ENCODE results near the gene RASGRP2. TPM values are rescaled to one million over a fixed set of nuclear protein-coding genes. Genes with fewer than 3 reads are reported as not detected.

Gene RASGRP2
- total RNA-seq, 2 experiments from 2014 or later, result 7.5 to 8.2 TPM

DNA sequence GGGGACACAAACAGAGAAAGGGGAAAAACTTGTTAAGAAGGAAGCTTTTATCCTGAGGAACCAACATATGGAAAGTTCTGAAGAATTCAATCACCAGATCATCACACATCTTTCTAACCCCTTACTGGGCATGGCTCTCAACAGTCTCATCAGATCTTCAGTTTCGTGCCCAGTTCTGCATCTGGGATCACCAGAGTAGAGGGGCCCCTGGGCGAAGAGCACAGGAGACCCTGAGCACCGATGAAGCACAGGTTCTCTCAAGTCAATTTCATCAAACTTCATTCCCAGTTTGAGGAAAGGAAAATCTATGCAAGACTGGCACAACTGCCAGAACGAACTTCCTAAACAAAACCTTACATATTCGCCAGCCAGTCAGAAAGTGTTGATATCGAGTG, 24.4 kb upstream of the RASGRP2 start:
- peak overlapping the region; percentile 85 for H3K27ac Mint-ChIP-seq
- peaks cover 87% of the 10 kb centered on the region for H3K4me1 Mint-ChIP-seq (ENCODE audit: low read depth)
- H3K4me3 Mint-ChIP-seq, result no peak overlapping the region
- intact Hi-C loops (cut with micrococcal nuclease), result no loop called here
- ChIA-PET POLR2A (interaction anchor here (2.1 kb wide), 1 partner anchor 11 kb away, joined by 8 read pairs; the partner anchor contains the start of gene SF1), CTCF (interaction anchor here (0.6 to 2.4 kb wide), 13 partner anchors 8 to 458 kb away, joined by 3 to 13 read pairs (median 5); partner anchors contain the start of genes ARL2 and RASGRP2)
- peaks cover 86% of the 10 kb centered on the region for H3K36me3 Mint-ChIP-seq
- no peaks in the 10 kb centered on the region for H3K9me3 Mint-ChIP-seq
- no peaks in the 10 kb centered on the region for H3K27me3 Mint-ChIP-seq
- no peak for DNase-seq

DNA sequence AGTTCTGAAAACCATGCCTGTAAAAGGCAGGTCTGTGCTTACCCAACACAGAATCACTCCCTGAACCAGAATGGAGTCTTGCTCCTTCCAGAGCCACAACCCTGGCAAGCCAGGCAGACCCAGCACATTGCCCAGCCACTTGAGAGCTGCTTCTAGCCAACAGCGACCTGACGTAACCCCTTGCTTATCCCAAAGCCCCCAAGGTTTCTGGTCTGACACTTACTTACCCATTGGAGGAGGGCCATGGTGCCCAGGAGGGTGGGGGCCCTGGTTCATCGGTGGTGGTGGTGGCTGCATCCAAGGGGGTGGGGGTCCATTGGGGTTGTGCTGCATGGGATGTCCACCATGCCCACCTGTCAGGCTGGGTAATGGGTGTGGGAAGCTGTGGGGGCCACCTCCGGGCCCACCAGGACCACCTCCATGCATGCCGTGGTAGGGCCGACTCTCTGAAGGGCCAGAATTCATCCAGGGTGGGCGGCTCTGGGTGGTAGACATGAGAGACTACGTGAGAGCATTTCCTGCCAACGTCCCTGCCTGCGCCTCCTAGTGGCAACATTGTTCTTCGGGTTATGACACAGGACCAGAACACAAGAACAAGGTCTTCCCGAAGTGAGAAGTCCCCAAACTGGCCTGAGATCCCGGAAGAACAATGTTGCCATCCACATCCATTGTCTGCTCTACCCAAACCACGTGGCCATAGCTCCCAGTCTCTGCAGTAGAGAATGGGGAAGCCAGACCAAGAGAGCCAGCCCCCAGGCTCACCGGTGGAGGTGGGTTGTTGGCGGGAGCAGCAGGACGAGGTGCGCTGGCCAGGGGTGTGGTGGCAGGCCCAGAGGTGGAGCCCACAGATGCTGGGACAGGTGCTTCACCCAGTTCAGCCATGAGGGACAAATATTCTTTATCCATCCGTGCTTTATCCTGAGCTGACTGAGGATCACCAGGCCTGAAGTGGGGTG, 23.7 kb upstream of the RASGRP2 start:
- H3K9me3 Mint-ChIP-seq, result no peaks in the 10 kb centered on the region
- H3K27me3 Mint-ChIP-seq, result no peaks in the 10 kb centered on the region
- peaks cover 86% of the 10 kb centered on the region for H3K36me3 Mint-ChIP-seq
- ChIA-PET POLR2A (interaction anchor here (2.1 kb wide), 1 partner anchor 11 kb away, joined by 8 read pairs; the partner anchor contains the start of gene SF1), CTCF (interaction anchor here (0.6 to 2.4 kb wide), 13 partner anchors 9 to 458 kb away, joined by 3 to 13 read pairs (median 5); partner anchors contain the start of genes ARL2 and RASGRP2)
- peaks cover 87% of the 10 kb centered on the region for H3K4me1 Mint-ChIP-seq (ENCODE audit: low read depth)
- no peak overlapping the region for H3K4me3 Mint-ChIP-seq
- intact Hi-C loops (cut with micrococcal nuclease), result no loop called here
- H3K27ac Mint-ChIP-seq, result peak overlapping the region; percentile 85
- peak; percentile 83 for DNase-seq

DNA sequence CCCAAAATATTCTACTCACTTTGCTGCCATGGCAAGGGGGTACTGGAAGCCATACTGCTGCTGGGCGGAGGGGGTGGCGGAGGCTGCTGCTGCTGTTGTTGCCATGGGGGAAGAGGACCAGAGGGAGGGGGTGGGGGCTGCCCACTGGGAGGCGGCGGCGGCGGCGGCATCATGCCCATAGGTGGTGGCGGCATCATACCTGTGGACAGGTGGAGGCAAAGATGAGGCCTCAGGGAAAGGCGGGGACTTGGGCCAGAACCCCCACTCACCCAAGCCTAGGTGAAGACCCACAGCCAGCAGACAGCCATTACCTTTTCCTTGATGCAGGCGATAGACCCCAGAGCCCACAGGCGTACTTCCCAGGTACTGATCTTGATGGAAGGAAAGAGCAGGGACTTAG, 22.9 kb upstream of the RASGRP2 start:
- intact Hi-C loops (cut with micrococcal nuclease), result no loop called here
- no peak for DNase-seq
- ChIA-PET CTCF (interaction anchor here (1.6 to 2.4 kb wide), 4 partner anchors 10 to 78 kb away, joined by 4 to 13 read pairs (median 8); no protein-coding TSS in a partner anchor), POLR2A (interaction anchor here (0.9 kb wide), 1 partner anchor 8 kb away, joined by 5 read pairs; no protein-coding TSS in a partner anchor)
- H3K27ac Mint-ChIP-seq, result peak overlapping the region; percentile 54
- peaks cover 84% of the 10 kb centered on the region for H3K36me3 Mint-ChIP-seq
- H3K4me3 Mint-ChIP-seq, result no peak overlapping the region
- peaks cover 86% of the 10 kb centered on the region for H3K4me1 Mint-ChIP-seq (ENCODE audit: low read depth)
- no peaks in the 10 kb centered on the region for H3K9me3 Mint-ChIP-seq
- H3K27me3 Mint-ChIP-seq, result no peaks in the 10 kb centered on the region

DNA sequence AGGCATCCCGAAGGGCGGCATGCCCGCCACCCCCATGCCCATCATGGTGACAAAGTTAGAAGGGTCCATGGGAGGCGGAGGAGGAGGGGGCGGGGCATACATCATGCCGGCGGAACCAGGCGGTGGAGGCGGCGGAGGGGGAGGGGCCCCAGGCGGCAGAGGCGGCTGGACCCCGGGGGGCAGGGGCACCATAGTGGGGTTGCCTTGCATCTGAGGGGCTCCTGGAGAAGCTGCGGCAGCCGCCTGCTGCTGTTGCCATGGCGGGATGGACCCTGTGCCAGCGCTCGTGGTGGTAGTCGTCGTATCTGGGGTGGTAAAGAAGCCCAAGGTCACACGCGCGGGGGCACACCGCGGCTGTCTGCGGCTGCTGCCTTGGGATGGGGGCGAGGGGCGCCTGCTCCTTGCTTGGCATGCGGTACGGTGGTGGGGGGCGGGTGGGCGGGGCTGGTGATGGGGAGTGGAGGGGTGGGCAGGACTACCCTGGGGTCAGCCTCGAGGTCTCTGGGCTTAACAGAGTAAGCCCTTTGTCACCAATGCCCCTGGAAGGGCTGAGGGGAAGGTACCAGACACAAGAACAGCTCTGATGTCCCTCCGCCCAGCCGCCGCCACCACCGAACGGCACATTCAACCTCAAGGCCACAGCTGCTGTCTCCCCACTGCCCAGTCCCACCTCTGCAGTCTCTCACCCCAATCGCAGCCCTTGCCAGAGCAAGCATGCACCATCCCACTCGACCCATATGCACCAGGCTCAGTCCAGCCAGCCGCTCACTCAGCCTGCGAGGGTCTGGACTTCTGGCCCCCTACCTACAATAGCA, 22.1 kb upstream of the RASGRP2 start:
- Mint-ChIP-seq H3K9me3 (no peaks in the 10 kb centered on the region), H3K27me3 (no peaks in the 10 kb centered on the region), H3K4me3 (no peak overlapping the region), H3K27ac (peak overlapping the region; percentile 51), H3K36me3 (peaks cover 77% of the 10 kb centered on the region), H3K4me1 (ENCODE audit: low read depth) (peaks cover 82% of the 10 kb centered on the region)
- POLR2A ChIA-PET, result interaction anchor here (0.9 kb wide), 1 partner anchor 9 kb away, joined by 5 read pairs; no protein-coding TSS in a partner anchor
- intact Hi-C loops (cut with micrococcal nuclease), result no loop called here
- no peak for DNase-seq
- CTCF ChIA-PET, result interaction anchor here (1.0 kb wide), 2 partner anchors 10 to 23 kb away, joined by 3 to 5 read pairs; no protein-coding TSS in a partner anchor

DNA sequence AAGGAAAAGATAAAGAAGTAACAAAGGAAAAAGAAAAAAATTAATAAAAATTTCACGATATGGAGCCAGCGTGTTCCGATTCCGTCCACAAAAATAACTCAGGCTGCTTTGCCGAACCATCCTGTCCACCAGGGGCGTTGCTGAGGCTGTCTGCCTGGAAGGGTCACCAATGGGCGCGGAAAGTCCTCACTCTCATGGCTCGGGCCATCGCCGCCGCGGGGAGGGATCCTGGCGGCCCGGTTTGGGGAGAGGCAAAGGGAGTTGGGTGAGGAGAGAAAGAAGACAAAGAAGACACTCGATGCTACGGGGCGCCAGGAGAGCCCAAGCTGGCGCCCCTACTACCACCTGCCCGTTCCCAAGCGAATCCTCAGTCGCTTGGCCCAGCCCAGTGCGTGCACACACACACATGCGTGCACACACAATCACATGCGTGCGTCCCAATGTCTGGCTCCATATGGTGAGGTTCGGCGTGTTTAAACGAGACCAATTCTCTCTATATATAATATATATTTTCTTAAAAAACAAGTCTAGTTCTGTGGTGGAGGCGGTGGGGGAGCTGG, 21.4 kb upstream of the RASGRP2 start:
- Mint-ChIP-seq H3K9me3 (no peaks in the 10 kb centered on the region), H3K4me3 (no peak overlapping the region), H3K27ac (peak overlapping the region; percentile 80), H3K36me3 (peaks cover 72% of the 10 kb centered on the region), H3K4me1 (ENCODE audit: low read depth) (peaks cover 86% of the 10 kb centered on the region), H3K27me3 (no peaks in the 10 kb centered on the region)
- DNase-seq, result no peak
- POLR2A ChIA-PET, result interaction anchor here (2.1 kb wide), 1 partner anchor 21 kb away, joined by 6 read pairs; the partner anchor contains the start of gene RASGRP2
- intact Hi-C loops (cut with micrococcal nuclease), result no loop called here
- CTCF ChIA-PET, result interaction anchor here (1.0 to 2.4 kb wide), 3 partner anchors 11 to 22 kb away, joined by 3 to 7 read pairs (median 5); no protein-coding TSS in a partner anchor

DNA sequence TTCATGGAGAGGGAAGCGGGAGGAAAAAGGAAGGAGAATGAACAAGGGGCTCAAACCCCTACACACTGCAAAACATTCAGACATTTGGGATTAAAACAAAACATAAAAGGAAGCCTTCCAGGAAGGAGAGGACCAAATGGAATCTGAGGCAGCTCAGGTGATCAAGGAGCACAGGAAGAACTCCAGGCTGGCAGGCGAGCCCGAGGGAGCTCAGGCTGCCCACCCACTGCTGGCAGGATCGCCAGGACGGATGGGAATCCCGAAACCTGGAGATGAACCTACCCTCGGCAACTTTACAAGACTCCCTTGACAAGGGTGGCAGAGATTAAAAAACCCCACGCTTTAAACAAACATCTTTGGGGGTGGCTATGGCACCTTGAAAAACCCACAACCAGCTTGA, 20.8 kb upstream of the RASGRP2 start:
- peak overlapping the region; percentile 4 for H3K4me3 Mint-ChIP-seq
- ChIA-PET POLR2A (interaction anchor here (1.2 to 2.4 kb wide), 4 partner anchors 8 to 21 kb away, joined by 3 to 9 read pairs (median 6); partner anchors contain the start of gene RASGRP2), CTCF (interaction anchor here (0.9 to 2.4 kb wide), 3 partner anchors 12 to 76 kb away, joined by 4 to 15 read pairs (median 7); partner anchors contain the start of gene RASGRP2)
- peaks cover 67% of the 10 kb centered on the region for H3K36me3 Mint-ChIP-seq
- intact Hi-C loops (cut with micrococcal nuclease), result no loop called here
- peak overlapping the region; percentile 80 for H3K27ac Mint-ChIP-seq
- H3K9me3 Mint-ChIP-seq, result no peaks in the 10 kb centered on the region
- peaks cover 83% of the 10 kb centered on the region for H3K4me1 Mint-ChIP-seq (ENCODE audit: low read depth)
- H3K27me3 Mint-ChIP-seq, result no peaks in the 10 kb centered on the region
- DNase-seq, result no peak

DNA sequence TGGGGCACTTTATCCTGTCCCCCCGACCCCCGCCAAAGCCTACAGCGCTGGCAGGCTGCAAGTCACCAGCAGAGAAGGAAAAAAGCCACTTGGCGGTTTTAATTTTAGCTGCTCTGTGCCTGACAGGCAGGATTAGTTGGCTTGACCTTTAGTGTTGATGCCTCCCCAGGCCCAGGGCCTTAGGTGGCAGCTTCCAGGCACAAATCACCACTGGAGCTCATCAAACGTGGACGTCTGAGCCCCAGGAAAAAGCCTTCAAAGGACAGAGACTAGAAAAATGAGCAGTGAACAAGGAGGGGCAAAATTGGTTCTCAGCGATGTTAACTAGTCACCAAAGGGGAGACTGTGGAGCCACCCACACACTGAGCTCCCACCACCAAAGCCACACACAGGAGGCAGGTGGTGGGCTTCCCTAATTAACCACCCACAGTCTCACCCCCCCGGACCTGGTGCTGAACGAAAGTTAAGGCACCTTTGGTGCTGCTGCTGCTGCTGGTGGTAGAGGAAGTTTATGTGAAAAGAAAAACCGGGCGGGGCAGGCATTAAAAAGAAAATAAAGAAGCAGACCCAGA, 20.2 kb upstream of the RASGRP2 start:
- peak; percentile 50 for DNase-seq
- H3K27me3 Mint-ChIP-seq, result no peaks in the 10 kb centered on the region
- no peak overlapping the region for H3K4me3 Mint-ChIP-seq
- ChIA-PET POLR2A (interaction anchor here (1.2 to 2.4 kb wide), 6 partner anchors 9 to 20 kb away, joined by 3 to 9 read pairs (median 4); partner anchors contain the start of gene RASGRP2), CTCF (interaction anchor here (0.7 to 2.4 kb wide), 6 partner anchors 11 to 76 kb away, joined by 3 to 15 read pairs (median 4); partner anchors contain the start of gene RASGRP2)
- peaks cover 61% of the 10 kb centered on the region for H3K36me3 Mint-ChIP-seq
- H3K27ac Mint-ChIP-seq, result peak overlapping the region; percentile 80
- H3K4me1 Mint-ChIP-seq (ENCODE audit: low read depth), result peaks cover 77% of the 10 kb centered on the region
- intact Hi-C loops (cut with micrococcal nuclease), result no loop called here
- H3K9me3 Mint-ChIP-seq, result no peaks in the 10 kb centered on the region

DNA sequence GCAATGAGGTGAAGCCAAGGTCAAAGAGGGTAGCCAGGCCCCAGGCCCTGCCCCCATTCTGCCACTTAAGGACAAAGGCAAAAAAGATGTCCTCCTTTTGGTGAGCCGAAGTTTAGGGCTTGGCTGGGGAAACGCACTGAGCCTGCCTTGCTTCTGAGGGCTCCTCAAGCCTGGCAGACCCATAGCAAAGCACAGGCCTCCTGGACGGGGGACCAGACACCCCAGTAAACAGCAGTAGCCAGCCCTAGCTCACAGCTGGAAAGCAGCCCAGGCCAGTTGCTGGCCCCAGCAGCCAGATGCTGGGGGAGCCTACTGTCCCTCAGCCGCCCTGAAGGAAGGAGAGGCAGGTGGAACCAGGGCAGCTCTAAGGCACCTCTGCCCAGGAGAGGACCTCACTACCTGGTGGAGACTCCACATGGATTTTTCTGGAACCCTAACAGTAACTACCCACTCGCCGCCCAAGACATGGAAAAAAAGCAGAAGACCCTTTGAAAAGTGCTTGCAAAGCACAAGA, 19.6 kb upstream of the RASGRP2 start:
- Mint-ChIP-seq H3K9me3 (no peaks in the 10 kb centered on the region), H3K36me3 (peaks cover 56% of the 10 kb centered on the region), H3K4me1 (ENCODE audit: low read depth) (peaks cover 71% of the 10 kb centered on the region), H3K4me3 (no peak overlapping the region), H3K27ac (peak overlapping the region; percentile 80), H3K27me3 (no peaks in the 10 kb centered on the region)
- ChIA-PET CTCF (interaction anchor here (0.7 to 2.4 kb wide), 5 partner anchors 11 to 75 kb away, joined by 3 to 15 read pairs (median 3); partner anchors contain the start of gene RASGRP2), POLR2A (interaction anchor here (0.8 to 2.4 kb wide), 8 partner anchors 9 to 333 kb away, joined by 3 to 9 read pairs (median 3); partner anchors contain the start of gene RASGRP2)
- no peak for DNase-seq
- intact Hi-C loops (cut with micrococcal nuclease), result loop anchor here (2.0 kb wide), 1 partner anchor 19 kb away; the partner anchor contains the start of gene RASGRP2

DNA sequence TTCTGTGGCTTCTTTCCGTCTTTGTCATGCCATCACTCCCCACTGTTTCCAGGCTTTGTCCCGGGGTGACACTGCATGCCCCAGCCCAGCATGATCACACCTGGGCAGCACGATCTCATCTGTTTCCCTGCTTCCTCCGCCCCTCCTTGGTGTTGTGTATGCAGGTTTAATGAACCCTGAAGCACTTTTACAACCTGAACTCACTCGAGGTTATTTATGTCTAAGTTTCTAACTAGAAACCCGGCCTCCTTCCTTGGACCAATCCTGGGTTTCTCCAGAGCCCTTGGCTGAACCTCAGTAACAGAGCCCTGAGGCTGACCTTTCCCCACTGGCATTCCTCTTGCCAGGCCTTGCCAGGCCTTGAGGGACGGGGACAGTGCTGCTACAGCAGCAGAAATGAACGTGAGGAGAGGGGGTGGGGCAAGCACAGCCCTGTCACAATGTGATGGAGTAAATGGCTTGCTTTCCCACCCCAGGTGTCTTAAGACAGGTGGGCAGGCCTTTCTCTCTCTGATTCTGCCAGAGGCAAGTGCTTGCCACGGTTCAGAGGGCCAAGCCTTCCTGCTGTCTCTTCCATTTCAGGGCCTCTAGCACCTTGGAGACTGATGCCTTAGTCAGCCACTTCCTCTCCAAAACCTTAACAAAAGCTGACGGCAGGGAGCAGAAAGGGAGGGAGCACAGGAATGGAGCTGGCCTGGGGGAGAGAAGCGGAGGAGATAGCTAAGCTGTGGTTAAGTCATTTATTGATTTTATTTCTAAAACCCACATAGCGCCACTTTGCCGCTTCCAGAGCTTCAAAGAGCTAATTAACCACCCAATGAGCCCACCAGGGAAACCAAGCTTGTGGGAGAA, 19.0 kb upstream of the RASGRP2 start:
- H3K36me3 Mint-ChIP-seq, result peaks cover 50% of the 10 kb centered on the region
- POLR2A ChIA-PET, result interaction anchor here (0.8 to 2.4 kb wide), 7 partner anchors 10 to 334 kb away, joined by 3 to 9 read pairs (median 3); partner anchors contain the start of gene RASGRP2
- H3K27me3 Mint-ChIP-seq, result no peaks in the 10 kb centered on the region
- peaks cover 64% of the 10 kb centered on the region for H3K4me1 Mint-ChIP-seq (ENCODE audit: low read depth)
- H3K4me3 Mint-ChIP-seq, result no peak overlapping the region
- intact Hi-C loops (cut with micrococcal nuclease), result loop anchor here (2.0 kb wide), 1 partner anchor 18 kb away; the partner anchor contains the start of gene RASGRP2
- H3K27ac Mint-ChIP-seq, result peak overlapping the region; percentile 80
- peak; percentile 29 for DNase-seq
- H3K9me3 Mint-ChIP-seq, result no peaks in the 10 kb centered on the region
- CTCF ChIA-PET, result interaction anchor here (1.0 to 2.4 kb wide), 7 partner anchors 12 to 29 kb away, joined by 3 to 15 read pairs (median 4); partner anchors contain the start of genes RASGRP2 and SF1

Measured in activated CD4-positive, alpha-beta memory T cell treated with anti-CD3 and anti-CD28 coated beads for 36 hours (primary cell).